Heart right ventricle (tissue), 16 donors: ENCODE measurements around the gene LRRN3. TPM values are rescaled to one million over a fixed set of nuclear protein-coding genes. Genes with fewer than 3 reads are reported as not detected.

Experiments used
- ATAC-seq, 8 donors: fragments of 200-7000 bp; cut with Tn5 transposase; one replicate each; pipeline ENCODE4 v1.9.1; 2020; ENCODE audit warnings: mild to moderate bottlenecking in 8 of 8, moderate library complexity in 8 of 8, moderate number of reproducible peaks in 1 of 8
- DNase-seq, 2 donors: peaks; one replicate each; pipeline ENCODE4 v3.0.0-alpha.2; 2020
- H3K27ac ChIP-seq, 10 donors: fragments of 200-600 bp; sonication (generic) in 2 of 10; one replicate each; pipeline versions ENCODE4 v1.5.0 to v1.8.0; 2020 to 2022; ENCODE audit warnings: mild to moderate bottlenecking in 3 of 10
- H3K27me3 ChIP-seq, 7 donors: fragments of 200-600 bp; one replicate each; pipeline ENCODE4 v1.8.0; 2021 to 2022; ENCODE audit warnings: mild to moderate bottlenecking in 2 of 7
- H3K36me3 ChIP-seq, 9 donors: fragments of 200-600 bp; sonication (generic) in 1 of 9; one replicate each; pipeline versions ENCODE4 v1.5.0 to v1.8.0; 2020 to 2022; ENCODE audit warnings: mild to moderate bottlenecking in 2 of 9
- H3K4me1 ChIP-seq, 9 donors: fragments of 200-600 bp; sonication (generic) in 1 of 9; one replicate each; pipeline versions ENCODE4 v1.5.0 to v1.8.0; 2020 to 2022; ENCODE audit warnings: mild to moderate bottlenecking in 4 of 9
- H3K4me3 ChIP-seq, 10 donors: fragments of 200-600 bp; sonication (generic) in 2 of 10; one replicate each; pipeline versions ENCODE4 v1.5.0 to v1.8.0; 2020 to 2022; ENCODE audit warnings: mild to moderate bottlenecking in 7 of 10, moderate library complexity in 2 of 10
- H3K9me3 ChIP-seq, 11 donors: fragments of 200-600 bp in 10 of 11; sonication (generic) in 2 of 11; one replicate each; pipeline versions ENCODE4 v1.5.0 to v1.8.0; 2013 to 2022; ENCODE audit warnings: mild to moderate bottlenecking in 2 of 11, control low read depth in 1 of 11, moderate library complexity in 1 of 11
- WGBS, 2 donors: extraction: QIAGEN DNeasy Blood & Tissue Kit; methylation state at CpG; one replicate each; pipeline ENCODE4 v1.1.7; 2013; ENCODE audit warnings: inconsistent platforms in 1 of 2; 5-methylcytosine and 5-hydroxymethylcytosine counted together
- intact Hi-C, 10 donors: fragments of 100-400 bp; cut with DNase I; formaldehyde crosslinking; loops; one replicate each; pipeline versions ENCODE4 v1.11.1 to v1.14.2; 2022
- polyA plus RNA-seq, 2 donors: library from polyadenylated mRNA; stranded (reverse); fragments of 200-250 nt; gene quantifications; one replicate each; pipeline ENCODE4 v1.2.3, GENCODE V29; 2013
- total RNA-seq, 10 donors: library from RNA; stranded (reverse); fragmentation: NEBNext Ultra II Directional in 3 of 10; extraction: Animal tissue kit (Norgen Biotek cat#: 25700) in 3 of 10; gene quantifications; one replicate each; pipeline versions ENCODE4 v1.2.1 to v1.2.4, GENCODE V29; 2021 to 2023
- TF ChIP-seq, protein P1 (sequence below), 9 donors: fragments of 200-600 bp; sonication (generic) in 2 of 9; IDR thresholded peaks; one replicate each; pipeline versions ENCODE4 v1.5.0 to v1.8.0; 2021 to 2022; ENCODE audit warnings: antibody characterized with exemption in 9 of 9, mild to moderate bottlenecking in 5 of 9, moderate library complexity in 1 of 9
- donor health status: Arrhythmogenic right ventricular cardiomyopathy.
- donor health status: ischemic (EF 13 %, LVEDD 7.1; RV severe dilation, severe dysfunction).
- donor health status: healthy with polysubstance abuse.
- donor health status: DM: no; HTN: yes; CAD: no.
- donor health status: DM: no; HTN: no; CAD: no.
- donor health status: ischemic (EF 25% LVEDD 6.9; RV normal size, moderate dysfunction).
- donor health status: ischemic (EF 25% LVEDD 5.7; RV mildly dilated, moderate dysfunction).
- donor health status: healthy.
- donor health status: DM: yes; HTN: yes; CAD: no.
- donor health status: Ischemic cardiomyopathy.
- donor health status: ischemic (EF 35%, LVEDD 5.7; RV mildly dilated, moderate dysfunction).
- donor health status: nonischemic (EF 11% LVEDD 7.7; RV severe dilation, severe dysfunction).
- donor health status: DM: yes; HTN: yes; CAD: no.
- donor health status: PGD.
- donor health status: ischemic (EF 29% LVEDD 5.4; RV normal size, mild dysfunction).
- donor health status: nonischemic (EF 23%, LVEDD 6.1; RV moderate dilation, normal function).

Gene LRRN3
- total and polyA plus RNA-seq, 12 donors, result 0.30 to 16.4 (median 1.8) TPM

DNA sequence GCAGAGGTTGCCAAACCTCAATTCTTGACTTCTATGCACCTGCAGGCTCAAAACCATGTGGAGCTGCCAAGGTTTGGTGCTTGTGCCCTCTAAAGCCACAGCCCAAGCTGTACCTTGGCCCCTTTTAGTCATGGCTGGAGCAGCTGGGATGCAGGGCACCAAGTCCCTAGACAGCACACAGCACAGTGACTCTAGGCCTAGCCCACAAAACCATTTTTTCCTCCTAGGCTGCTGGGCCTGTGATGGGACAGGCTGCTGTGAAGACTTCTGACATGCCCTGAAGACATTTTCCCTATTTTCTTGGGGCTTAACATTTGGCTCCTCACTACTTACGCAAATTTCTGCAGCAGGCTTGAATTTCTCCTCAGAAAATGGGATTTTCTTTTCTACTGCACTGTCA, 27.8 kb upstream of the LRRN3 start:
- Histone ChIP-seq H3K4me3 (no peak overlapping the region), H3K36me3 (no peaks in the 10 kb centered on the region), H3K4me1 (peaks cover 0 to 7% (median 0%) of the 10 kb centered on the region in 9 donors), H3K27ac (no peak overlapping the region), H3K9me3 (peaks cover 0 to 17% (median 0%) of the 10 kb centered on the region in 11 donors), H3K27me3 (no peaks in the 10 kb centered on the region)
- intact Hi-C loops, result no loop called here
- ATAC-seq (no peak), DNase-seq (no peak)
- WGBS, 2 donors, result 93 to 100% methylated on average over 1 of the region's 1 CpG
- TF ChIP-seq, protein P1, sequence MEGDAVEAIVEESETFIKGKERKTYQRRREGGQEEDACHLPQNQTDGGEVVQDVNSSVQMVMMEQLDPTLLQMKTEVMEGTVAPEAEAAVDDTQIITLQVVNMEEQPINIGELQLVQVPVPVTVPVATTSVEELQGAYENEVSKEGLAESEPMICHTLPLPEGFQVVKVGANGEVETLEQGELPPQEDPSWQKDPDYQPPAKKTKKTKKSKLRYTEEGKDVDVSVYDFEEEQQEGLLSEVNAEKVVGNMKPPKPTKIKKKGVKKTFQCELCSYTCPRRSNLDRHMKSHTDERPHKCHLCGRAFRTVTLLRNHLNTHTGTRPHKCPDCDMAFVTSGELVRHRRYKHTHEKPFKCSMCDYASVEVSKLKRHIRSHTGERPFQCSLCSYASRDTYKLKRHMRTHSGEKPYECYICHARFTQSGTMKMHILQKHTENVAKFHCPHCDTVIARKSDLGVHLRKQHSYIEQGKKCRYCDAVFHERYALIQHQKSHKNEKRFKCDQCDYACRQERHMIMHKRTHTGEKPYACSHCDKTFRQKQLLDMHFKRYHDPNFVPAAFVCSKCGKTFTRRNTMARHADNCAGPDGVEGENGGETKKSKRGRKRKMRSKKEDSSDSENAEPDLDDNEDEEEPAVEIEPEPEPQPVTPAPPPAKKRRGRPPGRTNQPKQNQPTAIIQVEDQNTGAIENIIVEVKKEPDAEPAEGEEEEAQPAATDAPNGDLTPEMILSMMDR (IDR thresholded peaks at IDR 0.05), result no peak

DNA sequence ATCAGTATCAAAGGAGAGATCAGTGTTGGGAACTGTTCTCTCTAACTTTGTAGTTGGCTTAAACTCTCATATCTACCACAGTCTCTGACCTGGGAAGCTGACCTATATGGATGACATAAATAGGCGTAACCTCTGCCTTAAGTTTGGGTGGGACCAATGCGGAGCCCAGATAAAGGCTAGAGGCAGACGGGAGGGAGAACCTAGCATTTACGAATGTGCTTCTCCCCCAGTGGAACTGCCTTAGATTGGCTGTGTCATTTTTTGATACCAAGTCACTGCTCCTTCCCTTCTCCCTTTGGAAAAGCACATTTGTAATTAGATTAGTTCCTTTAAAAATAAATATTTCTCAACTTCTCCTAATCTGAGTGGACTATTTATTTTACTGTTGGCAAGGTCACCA, 23.7 kb upstream of the LRRN3 start:
- 90 to 92% methylated on average over 4 of the region's 4 CpGs for WGBS, 2 donors
- intact Hi-C loops, result no loop called here
- TF ChIP-seq, protein P1 (IDR thresholded peaks at IDR 0.05), result no peak
- Histone ChIP-seq H3K27ac (no peak overlapping the region), H3K36me3 (no peaks in the 10 kb centered on the region), H3K27me3 (no peaks in the 10 kb centered on the region), H3K4me1 (peaks cover 0 to 18% (median 8%) of the 10 kb centered on the region in 9 donors), H3K4me3 (no peak overlapping the region), H3K9me3 (peaks cover 0 to 17% (median 0%) of the 10 kb centered on the region in 11 donors)
- no peak for DNase-seq
- no peak for ATAC-seq

DNA sequence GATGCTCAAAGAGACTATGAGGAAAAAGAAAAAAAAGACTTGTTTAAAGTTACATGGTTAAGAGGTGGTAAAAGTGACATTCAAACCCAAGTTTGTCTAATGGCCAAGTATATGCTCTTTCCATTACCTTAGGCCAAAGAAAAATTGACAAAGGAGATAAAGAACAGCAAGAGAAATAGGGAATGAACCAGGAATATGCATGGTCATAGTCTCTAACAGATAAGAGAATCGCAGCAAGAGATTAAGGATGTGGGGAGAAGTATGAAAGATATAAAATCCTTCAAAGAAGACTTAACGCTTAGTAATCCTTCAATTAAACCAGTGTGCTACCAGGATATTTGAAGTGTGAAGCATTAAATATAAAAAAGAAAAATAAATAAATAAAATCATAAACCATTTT, 23.2 kb upstream of the LRRN3 start:
- H3K4me1 ChIP-seq, result peaks cover 0 to 18% (median 8%) of the 10 kb centered on the region in 9 donors
- 85 to 87% methylated on average over 2 of the region's 2 CpGs for WGBS, 2 donors
- intact Hi-C loops, result no loop called here
- DNase-seq, result no peak
- peaks cover 0 to 14% (median 0%) of the 10 kb centered on the region in 11 donors for H3K9me3 ChIP-seq
- H3K27me3 ChIP-seq, result no peaks in the 10 kb centered on the region
- H3K4me3 ChIP-seq, result no peak overlapping the region
- TF ChIP-seq, protein P1 (IDR thresholded peaks at IDR 0.05), result no peak
- H3K27ac ChIP-seq, result no peak overlapping the region
- no peak for ATAC-seq
- H3K36me3 ChIP-seq, result no peaks in the 10 kb centered on the region

DNA sequence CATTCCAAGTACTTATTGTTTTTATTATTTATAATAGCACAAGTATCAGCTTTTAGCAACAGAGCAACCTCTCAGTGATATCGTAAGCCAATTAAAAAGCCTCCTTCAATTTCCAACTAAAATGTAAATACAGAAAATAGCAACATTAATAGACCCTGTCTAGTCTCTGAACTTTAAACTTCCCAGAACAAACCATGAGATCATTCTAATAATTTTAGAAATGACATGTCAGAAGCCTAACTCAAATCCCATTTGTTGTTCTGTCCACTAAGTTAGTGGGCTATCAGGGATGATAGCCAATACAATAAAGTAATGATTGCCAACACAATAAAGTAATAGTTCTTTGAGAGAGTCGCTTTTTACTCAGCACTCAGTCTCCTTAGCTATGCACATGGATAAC, 22.3 kb upstream of the LRRN3 start:
- Histone ChIP-seq H3K27me3 (no peaks in the 10 kb centered on the region), H3K9me3 (peaks cover 0 to 6% (median 0%) of the 10 kb centered on the region in 11 donors), H3K4me1 (peaks cover 0 to 18% (median 8%) of the 10 kb centered on the region in 9 donors), H3K36me3 (no peaks in the 10 kb centered on the region), H3K27ac (no peak overlapping the region), H3K4me3 (no peak overlapping the region)
- TF ChIP-seq, protein P1 (IDR thresholded peaks at IDR 0.05), result no peak
- intact Hi-C loops, result no loop called here
- DNase-seq, result no peak
- ATAC-seq, result peak in 1 of 8 donors; percentile 56
- 64 to 82% methylated on average over 2 of the region's 2 CpGs for WGBS, 2 donors
